Esophagus muscularis mucosa (tissue), 3 donors: ENCODE results near the gene ORM1.

ENCODE experiments used
- CTCF ChIP-seq, 3 experiments: fragments of 200-600 bp in 2 of 3; fragments of 450-650 bp in 1 of 3; sonication (generic) in 2 of 3; IDR thresholded peaks; one replicate each; pipeline ENCODE4 v1.5.1; 2017 to 2019; ENCODE audit warnings: antibody characterized with exemption in 3 of 3, mild to moderate bottlenecking in 2 of 3, moderate library complexity in 1 of 3
- POLR2A ChIP-seq: fragments of 450-650 bp; IDR thresholded peaks from one replicate; pipeline ENCODE4 v1.6.1; 2017; ENCODE audit warnings: antibody characterized with exemption, moderate library complexity, mild to moderate bottlenecking, low read depth
- POLR2AphosphoS5 ChIP-seq, 2 donors: sonication (generic); formaldehyde crosslinking; IDR thresholded peaks; one replicate each; pipeline ENCODE4 v1.6.1; 2017; ENCODE audit warnings: antibody characterized with exemption in 2 of 2

- no peak for TF ChIP-seq POLR2AphosphoS5 (IDR thresholded peaks at IDR 0.05)
- no peak for TF ChIP-seq CTCF (IDR thresholded peaks at IDR 0.05)
- no peak for TF ChIP-seq POLR2A
These were observed 48.7 kb upstream of the ORM1 start for GRCh38 chr9:114274217-114274616.
